Cardiac fibroblast (primary cell): ENCODE measurements around the gene HS6ST2.
A peak's percentile ranks its signal among the peaks of the same experiment; 100 is the strongest.

Experiments used
- DNase-seq, 2 donors: peaks; one replicate each; pipeline versions ENCODE4 v3.0.0 to v3.0.0-alpha.2; 2010; ENCODE audit warnings: low read depth in 2 of 2
- H3K4me3 ChIP-seq, 2 donors: replicated peaks in 1 of 2; 1 replicate in 1 of 2; 2 replicates in 1 of 2; pipeline ENCODE4 v1.5.1; 2011; ENCODE audit warnings: low read depth in 2 of 2, low read length in 2 of 2, mild to moderate bottlenecking in 2 of 2, moderate library complexity in 1 of 2
- CTCF ChIP-seq: IDR thresholded peaks from one replicate; pipeline ENCODE4 v1.5.1; 2011; ENCODE audit warnings: low read depth, mild to moderate bottlenecking, low read length, inconsistent platforms

The HS6ST2 gene

GRCh38 chrX:132612821-132613564 lies 345.4 kb downstream of the HS6ST2 start:
- H3K4me3 ChIP-seq = no peak overlapping the region
- peak; percentile 43 to 48 for DNase-seq
- peak; percentile 52 for TF ChIP-seq CTCF

DNA sequence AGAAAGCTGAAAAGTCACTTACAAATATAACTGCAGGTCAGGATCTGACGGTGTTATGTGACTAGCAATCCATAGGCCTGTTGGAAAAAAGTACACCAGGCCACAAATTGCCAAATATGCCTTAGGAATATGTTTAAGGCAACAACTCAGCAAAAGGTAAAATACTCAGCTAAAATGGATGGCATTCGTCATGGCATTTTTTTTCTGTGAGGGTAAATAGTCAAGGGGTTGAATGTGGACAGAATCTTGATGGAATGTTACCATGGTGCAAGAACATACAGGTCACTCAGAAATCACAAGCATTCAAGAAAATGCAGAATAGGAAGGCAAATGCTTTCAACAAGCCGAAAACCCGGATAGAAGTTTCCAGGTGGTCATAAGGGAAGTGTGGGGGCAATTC lies 347.9 kb downstream of the HS6ST2 start:
- no peak overlapping the region for H3K4me3 ChIP-seq
- DNase-seq = no peak
- no peak for TF ChIP-seq CTCF

- no peak for DNase-seq
- no peak for TF ChIP-seq CTCF
- no peak overlapping the region for H3K4me3 ChIP-seq
Observed at GRCh38 chrX:132609362-132609848, 349.0 kb downstream of the HS6ST2 start.

GRCh38 chrX:132603700-132604286 lies 354.6 kb downstream of the HS6ST2 start:
- no peak overlapping the region for H3K4me3 ChIP-seq
- TF ChIP-seq CTCF = no peak
- DNase-seq = no peak

DNA sequence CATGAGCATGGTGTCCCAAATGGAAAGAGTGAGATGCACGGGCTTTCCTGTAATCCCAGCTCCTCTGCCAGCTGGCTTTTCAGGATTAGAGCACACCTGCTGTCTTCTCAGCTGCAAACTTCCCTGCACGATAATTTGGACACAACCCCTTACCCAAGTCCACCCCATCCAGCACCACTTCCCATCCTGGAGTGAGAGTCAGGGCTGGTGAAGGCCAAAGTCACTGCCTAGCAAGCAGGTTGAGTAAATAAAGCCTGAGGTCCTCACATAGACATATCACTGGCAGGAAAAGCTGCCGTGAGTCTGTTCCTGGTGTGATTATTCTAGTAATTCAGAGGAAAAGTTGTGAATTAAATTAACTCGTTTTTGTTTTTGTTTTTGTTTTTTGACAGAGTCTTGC lies 355.7 kb downstream of the HS6ST2 start:
- no peak for TF ChIP-seq CTCF
- DNase-seq = no peak
- no peak overlapping the region for H3K4me3 ChIP-seq

DNA sequence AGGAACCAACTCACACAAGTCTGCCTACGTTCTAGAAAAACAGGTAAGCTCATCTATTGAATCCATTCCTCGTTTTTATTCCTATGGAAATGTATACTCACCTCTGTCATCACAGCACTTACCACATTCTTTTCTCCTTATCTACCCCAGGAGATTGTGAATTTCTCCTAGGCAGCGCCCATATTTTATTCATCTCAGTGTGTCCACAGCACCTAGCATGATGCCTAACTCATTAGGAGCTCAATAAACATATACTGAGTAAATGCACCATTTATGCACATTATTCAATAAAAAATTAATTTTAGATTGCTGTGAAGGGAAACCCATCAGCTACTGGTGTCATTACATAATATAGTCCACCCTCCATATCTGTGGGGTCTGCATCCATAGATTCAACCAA lies 363.4 kb downstream of the HS6ST2 start:
- H3K4me3 ChIP-seq = no peak overlapping the region
- no peak for DNase-seq
- TF ChIP-seq CTCF = no peak
